ENCODE measurements around the gene CDC7. TPM values are rescaled to one million over a fixed set of nuclear protein-coding genes. Genes with fewer than 3 reads are reported as not detected.

The CDC7 gene
- total RNA-seq, 1 experiment from 2014 or later = 24.5 TPM

DNA sequence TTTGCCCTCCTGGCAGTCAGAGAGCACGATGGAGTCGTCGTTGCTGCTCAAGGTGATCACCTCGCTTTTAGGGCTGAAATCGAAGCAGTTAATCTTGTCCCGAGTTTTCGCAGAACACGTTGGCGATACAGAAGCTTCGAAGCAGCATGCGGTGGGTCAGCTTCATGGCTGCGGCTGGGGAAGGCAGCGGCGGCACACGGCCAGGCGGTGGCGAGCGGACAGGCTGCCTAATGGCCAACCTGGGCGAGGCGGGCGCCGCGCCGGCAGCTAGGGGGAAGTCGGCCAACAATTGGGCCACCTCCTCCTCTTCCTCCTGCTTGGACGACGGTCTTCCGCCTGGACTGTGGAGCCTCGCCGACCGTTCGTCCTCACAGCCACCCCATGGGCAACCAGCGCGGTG is 34.8 kb downstream of the CDC7 start:
- no peaks in the 10 kb centered on the region for H4K20me1 ChIP-seq (ENCODE audit: insufficient read depth)
- H3K27ac ChIP-seq (ENCODE audit: low read depth, low read length) = no peak overlapping the region
- intact Hi-C loops (cut with micrococcal nuclease) = no loop called here
- no peak overlapping the region for H3K9ac ChIP-seq (ENCODE audit: low read length)
- no peaks in the 10 kb centered on the region for H3K9me3 ChIP-seq (ENCODE audit: control insufficient read depth in 1 of 2, insufficient read depth in 1 of 2, low read depth in 1 of 2, low read length in 2 of 2)
- no peak overlapping the region for H2AFZ ChIP-seq (ENCODE audit: low read depth, low read length, poor library complexity, severe bottlenecking)
- no peaks in the 10 kb centered on the region for H3K9me2 ChIP-seq (ENCODE audit: insufficient read depth)
- H3K79me2 ChIP-seq (ENCODE audit: insufficient read depth, low read length) = no peaks in the 10 kb centered on the region
- H3K36me3 ChIP-seq (ENCODE audit: control insufficient read depth in 1 of 2, insufficient read depth in 2 of 2, low read length in 2 of 2) = no peaks in the 10 kb centered on the region
- ChIA-PET RAD21 (ENCODE audit: low non-redundant PET in 1 of 2, low total read pairs in 2 of 2, uncharacterized antibody in 2 of 2, unreplicated experiment in 2 of 2) (no interaction called here), CTCF (no interaction called here), POLR2A (no interaction called here)
- TF ChIP-seq ZBTB33 (IDR thresholded peaks at IDR 0.05; ENCODE audit: extremely low read depth, insufficient replicate concordance, low read length) = no peak
- no peak for TF ChIP-seq SIN3A (IDR thresholded peaks at IDR 0.05; ENCODE audit: low read depth)
- TF ChIP-seq, protein P1, sequence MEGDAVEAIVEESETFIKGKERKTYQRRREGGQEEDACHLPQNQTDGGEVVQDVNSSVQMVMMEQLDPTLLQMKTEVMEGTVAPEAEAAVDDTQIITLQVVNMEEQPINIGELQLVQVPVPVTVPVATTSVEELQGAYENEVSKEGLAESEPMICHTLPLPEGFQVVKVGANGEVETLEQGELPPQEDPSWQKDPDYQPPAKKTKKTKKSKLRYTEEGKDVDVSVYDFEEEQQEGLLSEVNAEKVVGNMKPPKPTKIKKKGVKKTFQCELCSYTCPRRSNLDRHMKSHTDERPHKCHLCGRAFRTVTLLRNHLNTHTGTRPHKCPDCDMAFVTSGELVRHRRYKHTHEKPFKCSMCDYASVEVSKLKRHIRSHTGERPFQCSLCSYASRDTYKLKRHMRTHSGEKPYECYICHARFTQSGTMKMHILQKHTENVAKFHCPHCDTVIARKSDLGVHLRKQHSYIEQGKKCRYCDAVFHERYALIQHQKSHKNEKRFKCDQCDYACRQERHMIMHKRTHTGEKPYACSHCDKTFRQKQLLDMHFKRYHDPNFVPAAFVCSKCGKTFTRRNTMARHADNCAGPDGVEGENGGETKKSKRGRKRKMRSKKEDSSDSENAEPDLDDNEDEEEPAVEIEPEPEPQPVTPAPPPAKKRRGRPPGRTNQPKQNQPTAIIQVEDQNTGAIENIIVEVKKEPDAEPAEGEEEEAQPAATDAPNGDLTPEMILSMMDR (IDR thresholded peaks at IDR 0.05 in 2 of 3, conservative IDR thresholded peaks at IDR 0.05 in 1 of 3; ENCODE audit: borderline replicate concordance in 1 of 3, insufficient read depth in 1 of 3, low read depth in 2 of 3, low read length in 2 of 3) = no peak
- no peak for TF ChIP-seq EZH2phosphoT487 (IDR thresholded peaks at IDR 0.05; ENCODE audit: borderline replicate concordance)
- no peak for TF ChIP-seq ZFX (IDR thresholded peaks at IDR 0.05)
- TF ChIP-seq JUND (IDR thresholded peaks at IDR 0.05) = no peak
- TF ChIP-seq CBX3 (IDR thresholded peaks at IDR 0.05; ENCODE audit: low read depth) = no peak
- TF ChIP-seq, protein P2, sequence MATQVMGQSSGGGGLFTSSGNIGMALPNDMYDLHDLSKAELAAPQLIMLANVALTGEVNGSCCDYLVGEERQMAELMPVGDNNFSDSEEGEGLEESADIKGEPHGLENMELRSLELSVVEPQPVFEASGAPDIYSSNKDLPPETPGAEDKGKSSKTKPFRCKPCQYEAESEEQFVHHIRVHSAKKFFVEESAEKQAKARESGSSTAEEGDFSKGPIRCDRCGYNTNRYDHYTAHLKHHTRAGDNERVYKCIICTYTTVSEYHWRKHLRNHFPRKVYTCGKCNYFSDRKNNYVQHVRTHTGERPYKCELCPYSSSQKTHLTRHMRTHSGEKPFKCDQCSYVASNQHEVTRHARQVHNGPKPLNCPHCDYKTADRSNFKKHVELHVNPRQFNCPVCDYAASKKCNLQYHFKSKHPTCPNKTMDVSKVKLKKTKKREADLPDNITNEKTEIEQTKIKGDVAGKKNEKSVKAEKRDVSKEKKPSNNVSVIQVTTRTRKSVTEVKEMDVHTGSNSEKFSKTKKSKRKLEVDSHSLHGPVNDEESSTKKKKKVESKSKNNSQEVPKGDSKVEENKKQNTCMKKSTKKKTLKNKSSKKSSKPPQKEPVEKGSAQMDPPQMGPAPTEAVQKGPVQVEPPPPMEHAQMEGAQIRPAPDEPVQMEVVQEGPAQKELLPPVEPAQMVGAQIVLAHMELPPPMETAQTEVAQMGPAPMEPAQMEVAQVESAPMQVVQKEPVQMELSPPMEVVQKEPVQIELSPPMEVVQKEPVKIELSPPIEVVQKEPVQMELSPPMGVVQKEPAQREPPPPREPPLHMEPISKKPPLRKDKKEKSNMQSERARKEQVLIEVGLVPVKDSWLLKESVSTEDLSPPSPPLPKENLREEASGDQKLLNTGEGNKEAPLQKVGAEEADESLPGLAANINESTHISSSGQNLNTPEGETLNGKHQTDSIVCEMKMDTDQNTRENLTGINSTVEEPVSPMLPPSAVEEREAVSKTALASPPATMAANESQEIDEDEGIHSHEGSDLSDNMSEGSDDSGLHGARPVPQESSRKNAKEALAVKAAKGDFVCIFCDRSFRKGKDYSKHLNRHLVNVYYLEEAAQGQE (IDR thresholded peaks at IDR 0.05; ENCODE audit: low read depth) = no peak
- TF ChIP-seq POLR2A (IDR thresholded peaks at IDR 0.05; ENCODE audit: borderline replicate concordance, extremely low read depth, insufficient read depth, insufficient read length) = no peak
- no peak for TF ChIP-seq SRF (IDR thresholded peaks at IDR 0.05; ENCODE audit: low read depth)
- no peak for TF ChIP-seq TCF7L2 (IDR thresholded peaks at IDR 0.05; ENCODE audit: borderline replicate concordance, extremely low read depth, insufficient read depth, insufficient read length)
- TF ChIP-seq YY1 (IDR thresholded peaks at IDR 0.05; ENCODE audit: extremely low read depth, insufficient replicate concordance, low read depth, low read length) = no peak
- TF ChIP-seq, protein P3, sequence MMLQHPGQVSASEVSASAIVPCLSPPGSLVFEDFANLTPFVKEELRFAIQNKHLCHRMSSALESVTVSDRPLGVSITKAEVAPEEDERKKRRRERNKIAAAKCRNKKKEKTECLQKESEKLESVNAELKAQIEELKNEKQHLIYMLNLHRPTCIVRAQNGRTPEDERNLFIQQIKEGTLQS (IDR thresholded peaks at IDR 0.05) = no peak
- TF ChIP-seq SP1 (IDR thresholded peaks at IDR 0.05; ENCODE audit: low read depth) = no peak
- TF ChIP-seq ELF1 (IDR thresholded peaks at IDR 0.05; ENCODE audit: borderline replicate concordance, low read depth) = no peak
- TF ChIP-seq, protein P4, sequence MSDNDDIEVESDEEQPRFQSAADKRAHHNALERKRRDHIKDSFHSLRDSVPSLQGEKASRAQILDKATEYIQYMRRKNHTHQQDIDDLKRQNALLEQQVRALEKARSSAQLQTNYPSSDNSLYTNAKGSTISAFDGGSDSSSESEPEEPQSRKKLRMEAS (IDR thresholded peaks at IDR 0.05) = no peak
- TF ChIP-seq FOSL1 (IDR thresholded peaks at IDR 0.05; ENCODE audit: low read depth) = no peak
- no peak for TF ChIP-seq EZH2 (IDR thresholded peaks at IDR 0.05)
- TF ChIP-seq POLR2AphosphoS5 (IDR thresholded peaks at IDR 0.05; ENCODE audit: low read depth, low read length) = no peak
- H3K4me2 ChIP-seq (ENCODE audit: low read length) = no peak overlapping the region
- H3K4me1 ChIP-seq (ENCODE audit: control insufficient read depth in 1 of 2, insufficient read depth in 2 of 2, low read length in 2 of 2) = no peaks in the 10 kb centered on the region
- no TSS peak for BruUV-seq (replicated peaks)
- H3K4me3 ChIP-seq (replicated peaks in 1 of 2; ENCODE audit: low read depth in 1 of 2, low read length in 2 of 2) = no peak overlapping the region
- no peaks in the 10 kb centered on the region for H3K27me3 ChIP-seq (ENCODE audit: insufficient read depth, low read length)
- ATAC-seq (no peak), DNase-seq (ENCODE audit: low read depth, low spot score) (no peak)

Data from HCT116 (cell line).